NCI-H187 (cell line): ENCODE results near the gene DHRSX.
"Not testable (repeated sequence)": the region's sequence is repeated elsewhere in the genome, so short reads cannot be mapped to it uniquely, and the experiment has no call there.

Experiments used
- DNase-seq, 2 experiments: peaks; one replicate each; lab custom pipeline; 2025; lab: John Stamatoyannopoulos, UW

DHRSX gene

DNA sequence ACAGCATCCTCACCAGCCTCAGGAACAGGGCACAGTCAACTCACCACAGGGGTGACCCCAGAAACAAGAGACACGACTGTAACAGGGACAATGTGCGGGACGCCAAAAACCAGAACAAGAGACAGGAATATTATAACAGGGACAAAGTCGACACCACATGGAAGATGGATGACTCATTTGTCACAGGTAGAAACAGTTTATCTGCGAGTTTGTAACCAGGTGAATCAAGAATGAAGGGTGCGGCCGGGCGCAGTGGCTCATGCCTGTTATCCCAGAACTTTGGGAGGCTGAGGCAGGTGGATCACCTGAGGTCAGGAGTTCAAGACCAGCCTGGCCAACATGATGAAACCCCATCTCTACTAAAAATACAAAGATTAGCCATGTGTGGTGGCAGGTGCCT is 44.7 kb downstream of the DHRSX start:
- DNase-seq: not testable (repeated sequence)

DNA sequence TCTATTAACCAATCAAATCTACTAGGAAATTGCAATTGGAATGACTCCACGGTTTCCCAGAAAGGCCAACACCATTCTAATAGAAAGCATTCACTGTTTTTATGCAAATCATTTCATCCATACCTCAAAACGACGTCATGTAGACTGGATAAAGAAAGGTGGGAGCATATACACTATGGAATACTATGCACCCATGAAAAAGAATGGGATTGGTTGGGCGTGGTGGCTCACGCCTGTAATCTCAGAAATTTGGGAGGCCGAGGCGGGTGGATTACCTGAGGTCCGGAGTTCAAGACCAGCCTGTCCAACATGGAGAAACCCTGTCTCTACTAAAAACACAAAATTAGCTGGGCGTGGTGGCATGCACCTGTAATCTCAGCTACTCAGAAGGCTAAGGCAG is 46.2 kb downstream of the DHRSX start:
- not testable (repeated sequence) for DNase-seq

DNA sequence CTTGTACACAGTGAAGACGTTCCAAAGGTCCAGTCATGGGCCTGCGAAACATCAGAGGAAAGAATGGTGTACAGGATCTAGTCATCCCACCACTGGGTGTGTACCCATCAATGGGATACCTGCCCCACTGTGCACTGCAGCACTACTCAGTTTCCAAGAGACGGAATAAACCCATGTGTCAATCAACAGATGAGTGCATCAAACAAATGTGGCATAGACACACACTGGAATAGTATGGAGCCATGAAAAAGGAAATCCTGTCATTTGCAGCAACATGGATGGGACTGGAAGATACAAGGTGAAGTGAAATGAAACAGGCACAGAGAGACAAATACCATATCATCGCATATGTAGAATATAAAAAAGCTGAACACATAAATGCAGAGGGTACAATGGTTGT is 48.0 kb downstream of the DHRSX start:
- DNase-seq: no peak

DNA sequence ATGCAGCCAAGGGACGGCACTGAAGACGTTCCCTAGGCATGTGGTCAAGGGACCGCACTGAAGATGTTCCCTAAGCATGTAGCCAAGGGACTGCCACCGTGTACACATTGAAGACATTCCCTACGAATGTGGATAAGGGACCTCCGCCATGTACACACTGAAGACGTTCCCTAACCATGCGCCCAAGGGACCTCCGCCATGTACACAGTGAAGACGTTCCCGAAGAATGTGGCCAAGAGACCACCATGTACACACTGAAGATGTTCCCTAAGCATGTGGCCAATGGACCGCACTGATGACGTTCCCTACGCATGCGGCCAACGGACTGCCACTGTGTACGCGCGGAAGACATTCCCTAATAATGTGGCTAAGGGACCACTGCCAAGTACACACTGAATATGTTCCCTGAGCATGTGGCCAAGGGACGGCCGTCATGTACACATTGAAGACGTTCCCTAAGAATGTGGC is 48.4 kb downstream of the DHRSX start:
- DNase-seq: no peak

DNA sequence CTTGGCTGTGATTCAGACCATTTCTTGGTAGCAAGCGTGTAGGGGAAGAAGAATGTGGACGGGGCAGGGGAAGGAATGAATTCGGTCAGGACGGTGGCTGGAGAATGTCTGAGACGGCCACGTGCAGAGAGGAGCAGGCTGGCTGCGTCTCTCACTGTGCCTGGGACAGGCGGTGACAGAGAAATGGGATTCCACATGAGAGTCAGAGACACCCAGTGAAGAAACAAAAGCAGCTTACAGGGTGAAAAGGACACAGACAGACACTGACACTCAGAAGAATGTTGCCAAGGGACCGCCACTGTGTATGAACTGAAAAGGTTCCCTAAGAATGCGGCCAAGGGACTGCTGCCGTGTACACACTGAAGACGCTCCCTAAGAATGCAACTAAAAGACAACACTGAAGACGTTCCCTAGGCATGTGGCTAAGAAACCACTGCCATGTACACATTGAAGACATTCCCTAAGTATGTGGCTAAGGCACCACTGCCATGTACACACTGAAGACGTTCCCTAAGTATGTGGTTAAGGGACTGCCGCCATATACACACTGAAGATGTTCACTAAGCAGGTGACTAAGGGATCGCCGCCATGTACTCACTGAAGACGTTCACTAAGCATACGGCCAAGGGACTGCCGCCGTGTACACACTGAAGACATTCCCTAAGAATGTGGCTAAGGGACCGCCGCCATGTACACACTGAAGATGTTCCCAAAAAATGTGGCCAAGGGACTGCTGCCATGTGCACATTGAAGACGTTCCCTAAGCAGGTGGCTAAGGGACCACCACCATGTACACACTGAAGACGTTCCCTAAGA is 49.1 kb downstream of the DHRSX start:
- DNase-seq: no peak

DNA sequence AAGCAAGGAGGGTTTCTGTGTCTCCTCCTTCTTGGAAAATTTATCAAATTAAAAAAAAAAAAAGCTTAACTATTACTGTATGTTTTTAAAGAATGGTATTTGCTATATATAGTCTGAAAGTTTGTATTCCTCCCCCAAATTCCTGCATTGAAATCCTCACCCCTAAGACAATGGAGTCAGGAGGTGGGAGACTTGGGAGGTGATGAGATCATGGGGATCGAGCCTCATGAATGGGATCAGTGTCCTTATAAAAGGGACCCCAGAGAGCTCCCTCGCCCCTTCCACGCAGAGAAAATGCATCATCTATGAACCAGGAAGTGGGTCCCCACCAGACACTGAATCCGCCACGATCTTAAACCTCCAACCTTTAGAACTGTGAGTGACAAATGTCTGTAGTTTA is 50.1 kb downstream of the DHRSX start:
- DNase-seq: no peak

DNA sequence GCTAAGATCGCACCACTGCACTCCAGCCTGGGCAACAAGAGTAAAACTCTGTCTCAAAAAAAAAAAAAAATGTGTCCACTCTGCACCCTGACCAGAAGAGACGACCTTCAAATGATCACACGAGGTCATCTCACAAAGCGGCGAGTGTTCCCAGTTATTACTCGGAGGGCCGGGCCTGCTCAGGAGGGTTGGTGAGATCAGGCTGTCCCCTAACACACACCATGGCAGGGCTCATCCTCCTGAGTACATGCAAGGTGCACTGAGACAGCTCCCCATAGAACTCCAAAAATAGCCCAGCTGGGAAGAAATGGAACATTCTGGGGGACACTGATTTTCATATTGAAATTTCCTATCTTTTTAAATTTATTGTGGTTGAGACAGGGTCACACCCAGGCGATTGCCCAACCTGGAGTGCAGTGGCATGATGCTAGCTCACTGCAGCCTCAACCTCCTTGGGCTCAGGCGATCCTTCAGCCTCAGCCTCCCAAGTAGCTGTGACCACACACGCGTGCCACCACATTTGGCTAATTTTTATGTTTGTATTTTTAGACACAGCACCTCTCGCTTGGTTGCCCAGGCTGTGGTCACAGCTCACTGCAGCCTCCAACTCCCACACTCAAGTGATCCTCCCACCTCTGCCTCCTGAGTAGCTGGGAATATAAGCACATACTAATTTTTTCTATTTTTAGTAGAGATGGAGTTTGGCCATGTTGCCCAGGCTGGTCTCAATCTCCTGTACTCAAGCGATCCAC is 51.5 kb downstream of the DHRSX start:
- DNase-seq: no peak

DNA sequence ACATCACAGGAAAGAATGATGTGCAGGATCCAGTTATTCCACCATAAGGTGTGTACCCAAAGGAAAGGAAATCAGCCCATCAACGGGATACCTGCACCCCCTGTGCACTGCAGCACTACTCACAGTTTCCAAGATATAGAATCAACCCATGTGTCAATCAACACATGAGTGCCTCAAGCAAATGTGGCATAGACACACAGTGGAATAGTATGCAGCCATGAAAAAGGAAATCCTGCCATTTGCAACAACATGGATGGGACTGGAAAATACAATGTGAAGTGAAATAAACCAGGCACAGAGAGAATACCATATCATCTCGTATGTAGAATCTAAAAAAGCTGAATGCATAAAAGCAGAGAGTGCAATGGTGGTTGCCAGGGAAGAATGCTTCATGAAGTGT is 53.3 kb downstream of the DHRSX start:
- no peak for DNase-seq

DNA sequence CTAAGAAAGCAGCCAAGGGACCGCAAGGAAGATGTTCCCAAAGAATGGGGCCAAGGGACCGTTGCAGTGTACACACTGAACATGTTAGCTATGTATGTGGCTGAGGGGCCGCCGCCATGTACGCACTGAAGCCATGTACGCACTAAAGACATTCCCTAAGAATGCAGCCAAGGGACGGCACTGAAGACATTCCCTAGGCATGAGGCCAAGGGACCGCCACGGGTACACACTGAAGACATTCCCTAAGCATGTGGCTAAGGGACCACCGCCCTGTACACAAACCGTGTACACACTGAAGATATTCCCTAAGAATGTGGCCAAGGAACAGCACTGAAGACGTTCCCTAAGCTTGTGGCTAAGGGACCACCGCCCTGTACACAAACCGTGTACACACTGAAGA is 54.0 kb downstream of the DHRSX start:
- DNase-seq: no peak

DNA sequence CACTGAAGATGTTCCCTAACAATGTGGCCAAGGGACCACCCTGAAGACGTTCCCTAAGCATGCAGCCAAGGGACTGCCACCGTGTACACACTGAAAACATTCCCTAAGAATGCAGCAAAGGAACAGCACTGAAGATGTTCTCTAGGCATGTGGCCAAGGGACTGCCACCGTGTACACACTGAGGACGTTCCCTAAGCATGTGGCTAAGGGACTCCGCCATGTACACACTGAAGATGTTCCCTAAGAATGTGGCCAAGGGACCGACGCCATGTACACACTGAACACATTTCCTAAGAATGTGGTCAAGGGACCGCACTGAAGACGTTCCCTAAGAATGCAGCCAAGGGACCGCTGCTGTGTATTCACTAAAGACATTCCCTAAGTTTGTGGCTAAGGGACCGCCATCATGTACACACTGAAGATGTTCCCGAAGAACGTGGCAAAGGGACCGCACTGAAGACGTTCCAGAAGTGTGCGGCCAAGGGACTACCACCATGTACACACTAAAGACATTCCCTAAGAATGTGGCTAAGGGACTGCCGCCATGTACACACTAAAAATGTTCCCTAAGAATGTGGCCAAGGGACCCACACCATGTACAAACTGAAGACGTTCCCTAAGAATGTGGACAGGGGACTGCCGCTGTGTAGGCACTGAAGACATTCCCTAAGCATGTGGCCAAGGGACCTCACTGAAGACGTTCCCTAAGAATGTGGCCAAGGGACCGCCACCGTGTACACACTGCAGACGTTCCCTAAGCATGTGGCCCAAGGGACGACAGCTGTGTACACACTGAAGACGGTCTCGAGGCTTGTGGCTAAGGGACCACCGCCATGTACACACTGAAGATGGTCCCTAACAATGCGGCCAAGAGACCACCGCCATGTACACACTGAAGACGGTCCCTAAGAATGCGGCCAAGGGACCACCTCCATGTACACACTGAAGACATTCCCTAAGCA is 54.8 kb downstream of the DHRSX start:
- DNase-seq: no peak

DNA sequence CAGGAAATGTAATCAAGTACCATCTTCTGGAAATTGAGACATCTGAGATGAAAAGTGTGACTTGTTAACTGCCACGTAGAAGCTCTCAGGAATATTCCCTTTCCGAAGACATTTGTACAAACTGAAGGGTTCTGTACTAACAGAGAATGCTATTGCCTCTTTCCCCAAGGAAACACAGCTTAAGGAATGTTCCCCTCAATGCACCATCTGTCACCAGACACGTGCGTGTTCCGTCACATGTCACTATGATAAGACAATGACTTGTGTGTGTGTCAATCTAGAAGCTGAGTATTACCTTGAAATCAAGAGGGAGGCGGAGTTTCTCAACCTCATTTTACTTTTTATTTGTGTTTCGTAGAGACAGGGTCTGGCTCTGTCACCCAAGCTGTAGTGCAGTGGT is 58.1 kb downstream of the DHRSX start:
- DNase-seq: no peak

DNA sequence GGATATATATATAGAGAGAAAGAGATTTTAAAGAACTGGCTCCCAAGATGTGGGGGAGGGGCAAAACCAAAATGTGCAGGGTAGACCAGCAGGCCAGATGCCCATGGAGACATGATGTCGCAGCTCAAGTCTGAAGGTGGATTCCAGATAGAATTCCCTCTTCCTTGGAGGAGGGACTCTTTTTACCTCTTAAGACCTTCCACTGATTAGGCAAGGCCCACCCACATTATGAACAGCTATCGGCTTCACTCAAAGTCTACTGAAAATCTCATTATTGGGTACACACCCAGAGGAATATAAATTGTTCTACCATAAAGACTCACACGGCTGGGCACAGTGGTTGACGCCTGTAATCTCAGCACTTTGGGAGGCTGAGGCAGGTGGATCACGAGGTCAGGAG is 59.3 kb downstream of the DHRSX start:
- DNase-seq: no peak

DNA sequence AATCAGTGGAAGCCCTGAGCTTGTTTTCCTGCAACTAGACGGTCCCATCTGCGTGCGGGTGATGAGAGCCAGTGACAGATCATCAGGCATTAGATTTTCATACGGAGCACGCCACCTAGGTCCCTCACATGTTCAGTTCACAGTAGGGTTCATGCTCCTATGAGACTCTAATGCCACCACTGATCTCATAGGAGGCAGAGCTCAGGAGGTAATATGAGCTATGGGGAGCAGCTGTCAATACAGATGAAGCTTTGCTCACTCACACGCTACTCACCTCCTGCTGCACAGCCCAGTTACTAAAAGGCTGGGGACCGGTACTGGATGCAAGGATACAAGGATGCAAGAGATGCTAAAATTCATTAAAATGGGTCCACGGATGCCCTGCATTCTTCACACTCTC is 61.2 kb downstream of the DHRSX start:
- no peak for DNase-seq

DNA sequence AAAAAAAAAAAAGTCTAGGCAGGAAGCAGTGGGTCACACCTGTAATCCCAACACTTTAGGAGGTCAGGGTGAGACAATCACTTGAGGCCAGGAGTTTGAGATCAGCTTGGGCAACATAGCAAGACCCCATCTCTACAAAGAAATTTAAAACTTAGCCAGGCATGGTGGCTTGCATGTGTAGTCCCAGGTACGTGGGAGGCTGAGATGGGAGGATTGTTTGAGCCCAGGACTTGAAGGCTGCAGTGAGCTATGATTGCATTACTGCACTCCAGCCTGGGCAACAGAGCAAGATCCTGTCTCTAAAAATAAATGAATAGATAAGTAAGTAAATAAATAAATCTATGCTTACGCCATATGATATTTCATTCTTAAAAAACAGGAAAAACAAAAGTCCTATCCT is 65.3 kb downstream of the DHRSX start:
- DNase-seq: no peak

DNA sequence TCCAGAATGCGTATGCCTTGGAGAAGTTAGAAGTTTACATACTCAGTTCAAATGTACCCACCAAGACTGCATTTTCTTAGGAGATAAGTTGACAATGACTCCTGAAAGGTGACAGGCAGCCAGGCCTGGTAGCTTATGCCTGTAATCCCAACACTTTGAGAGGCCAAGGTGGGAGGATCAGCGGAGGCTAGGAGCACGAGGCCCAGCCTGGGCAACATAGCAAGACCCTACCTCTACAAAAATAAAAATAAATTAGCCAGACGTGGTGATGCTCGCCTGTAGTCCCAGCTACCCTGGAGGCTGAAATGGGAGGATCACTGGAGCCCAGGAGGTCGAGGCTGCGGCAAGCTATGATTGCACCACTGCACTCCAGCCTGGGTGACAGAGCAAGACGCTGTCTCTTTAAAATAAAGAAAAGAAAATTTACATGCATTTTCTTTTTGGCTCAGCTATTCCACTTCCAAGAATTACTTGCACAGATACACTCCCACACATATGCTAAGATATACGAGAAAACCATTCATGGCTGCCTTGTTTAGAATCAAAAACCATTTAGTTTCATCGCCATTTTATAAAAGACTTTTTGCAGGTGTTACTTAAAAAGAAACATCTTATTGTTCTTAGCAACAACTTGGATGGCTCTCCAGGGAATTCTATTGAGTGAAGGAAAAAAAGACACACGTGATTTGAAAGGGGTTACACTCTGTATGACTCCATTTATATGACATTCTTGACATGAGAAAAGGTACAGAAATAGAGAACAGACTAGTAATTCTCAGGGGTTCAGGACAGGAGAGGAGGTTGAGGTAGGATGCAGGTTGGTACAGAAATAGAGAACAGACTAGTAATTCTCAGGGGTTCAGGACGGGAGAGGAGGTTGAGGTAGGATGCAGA is 66.3 kb downstream of the DHRSX start:
- no peak for DNase-seq

DNA sequence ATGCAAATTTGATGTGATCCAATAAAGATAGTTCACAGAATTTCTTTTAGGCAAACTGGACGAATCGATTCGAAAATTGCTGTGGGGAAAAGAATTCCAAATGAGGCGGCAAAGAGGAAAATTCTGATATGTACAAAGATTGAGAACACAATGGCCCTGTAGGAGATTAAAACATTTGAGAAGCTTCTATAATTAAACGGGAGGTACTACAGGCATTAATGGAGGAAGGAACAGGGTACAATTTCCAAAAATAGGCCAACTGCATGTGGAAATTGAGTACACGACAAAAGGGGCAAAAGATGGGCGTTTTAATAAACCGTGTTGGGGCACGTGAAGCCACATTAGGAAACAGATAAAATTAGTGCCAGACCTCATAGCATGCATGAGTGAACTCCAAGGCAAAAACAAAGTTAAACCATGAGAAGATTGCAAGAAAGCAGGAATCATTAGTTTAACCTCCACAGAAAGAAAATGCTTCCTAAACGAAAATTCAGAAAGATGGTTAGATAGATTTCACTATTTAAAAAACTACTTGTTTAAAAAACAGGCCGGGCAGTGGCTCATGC is 68.4 kb downstream of the DHRSX start:
- DNase-seq: no peak

DNA sequence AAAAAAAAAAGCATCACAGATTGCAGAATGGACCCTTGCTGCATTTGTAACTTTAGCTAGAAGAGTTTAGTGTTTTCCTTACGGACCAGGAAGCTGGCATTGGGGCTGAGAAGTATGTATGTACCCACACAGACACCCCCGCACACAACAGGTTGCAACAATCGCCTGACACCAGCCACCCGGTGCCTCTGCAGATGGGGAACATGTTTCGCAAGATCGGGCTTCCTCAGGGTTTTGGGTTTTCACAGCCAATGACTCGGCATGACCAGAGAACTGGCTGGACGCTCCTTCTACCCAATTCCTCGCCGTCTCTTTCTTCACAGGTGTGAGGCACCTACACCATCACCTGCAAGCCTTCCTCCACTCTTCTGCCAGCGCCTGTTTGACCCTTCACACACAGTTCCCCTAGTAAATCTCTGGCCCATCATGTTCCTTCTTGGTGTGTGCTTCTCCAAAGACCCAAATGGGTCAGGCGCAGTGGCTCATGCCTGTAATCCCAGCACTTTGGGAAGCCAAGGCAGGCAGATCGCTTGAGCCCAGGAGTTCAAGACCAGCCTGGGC is 70.4 kb downstream of the DHRSX start:
- DNase-seq: no peak

DNA sequence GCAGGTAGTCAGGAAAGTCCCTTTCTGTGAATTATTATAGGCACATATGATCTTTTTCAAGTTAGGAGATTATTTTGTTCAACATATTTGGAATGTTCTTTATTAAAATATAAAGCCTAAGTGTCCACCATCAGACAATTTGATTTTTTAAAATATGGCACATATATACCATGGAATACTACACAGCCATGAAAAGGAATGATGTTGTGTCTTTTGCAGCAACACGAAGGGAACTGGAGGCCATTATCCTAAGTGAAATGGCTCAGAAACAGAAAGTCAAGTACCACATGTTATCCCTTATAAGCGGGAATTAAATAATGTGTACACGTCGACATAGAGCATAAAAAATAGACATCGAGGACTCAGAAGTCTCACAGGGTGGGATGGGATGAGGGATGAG is 73.0 kb downstream of the DHRSX start:
- DNase-seq: no peak

DNA sequence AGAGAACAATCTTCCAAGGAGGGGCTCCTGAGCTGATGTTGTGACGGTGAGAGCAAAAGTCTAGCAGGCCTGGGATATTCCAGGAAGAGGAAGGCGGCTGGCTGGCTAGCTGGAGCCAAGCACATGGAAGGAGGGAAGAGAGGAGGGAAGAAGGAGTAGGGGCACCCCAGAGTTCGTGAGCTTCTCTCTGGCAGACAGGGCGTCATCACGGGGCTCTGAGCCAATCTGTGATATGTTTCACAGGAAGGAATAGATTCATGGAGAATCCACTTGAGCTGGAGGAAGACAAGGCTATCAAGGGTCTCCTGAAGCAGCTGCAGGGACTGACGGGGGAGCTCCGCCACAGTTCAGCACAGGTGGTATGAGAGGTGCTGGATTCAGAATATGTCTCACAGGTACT is 73.6 kb downstream of the DHRSX start:
- no peak for DNase-seq

DNA sequence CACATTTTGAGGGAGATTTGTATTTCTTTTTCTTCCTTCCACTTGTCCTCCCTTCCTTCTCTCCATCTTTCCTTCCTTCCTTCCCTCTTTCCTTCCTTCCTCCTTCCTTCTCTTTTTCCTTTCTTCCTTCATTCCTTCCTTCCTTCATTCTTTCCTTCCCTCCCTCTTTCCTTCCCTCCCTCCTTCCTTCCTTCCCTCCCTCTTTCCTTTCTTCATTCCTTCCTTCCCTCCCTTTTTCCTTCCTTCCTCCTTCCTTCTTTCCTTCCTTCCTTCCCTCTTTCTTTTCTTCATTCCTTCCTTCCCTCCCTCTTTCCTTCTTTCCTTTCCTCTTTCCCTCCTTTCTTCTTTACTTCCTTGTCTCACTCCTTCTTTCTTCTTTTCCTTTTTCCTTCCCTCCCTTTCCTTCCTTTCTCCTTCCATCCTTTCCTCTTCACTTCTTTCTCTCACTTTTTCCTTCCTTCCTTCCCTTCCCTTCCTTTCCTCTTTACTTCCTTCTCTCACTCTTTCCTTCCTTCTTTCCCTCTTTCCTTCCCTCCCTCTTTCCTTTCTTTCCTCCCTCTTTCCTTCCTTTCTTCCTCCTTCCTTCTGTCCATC is 74.4 kb downstream of the DHRSX start:
- no peak for DNase-seq
